Left cardiac atrium (tissue), 4 donors: Measurements from ENCODE around the gene FBH1. TPM values are rescaled to one million over a fixed set of nuclear protein-coding genes. Genes with fewer than 3 reads are reported as not detected.
"Not testable (repeated sequence)": the region's sequence is repeated elsewhere in the genome, so short reads cannot be mapped to it uniquely, and the experiment has no call there.

Experiments
- ATAC-seq, 2 donors: fragments of 200-7000 bp; cut with Tn5 transposase; one replicate each; pipeline ENCODE4 v1.9.1; 2020; ENCODE audit warnings: mild to moderate bottlenecking in 2 of 2, moderate library complexity in 2 of 2
- DNase-seq: peaks from one replicate; pipeline ENCODE4 v3.0.0-alpha.2; 2020
- intact Hi-C, 2 donors: fragments of 100-400 bp; cut with DNase I; formaldehyde crosslinking; loops; one replicate each; pipeline versions ENCODE4 v1.14.1 to v1.15.1; 2022 to 2023
- total RNA-seq, 2 donors: library from RNA; stranded (reverse); fragmentation: NEBNext Ultra II Directional; extraction: Animal tissue kit (Norgen Biotek cat#: 25700); gene quantifications; one replicate each; pipeline ENCODE4 v1.2.1, GENCODE V29; 2021
- donor health status: DM: no; HTN: yes; CAD: no.
- donor health status: DM: no; HTN: yes; CAD: no; lungs with severe emphysema.
- donor health status: DM: yes; HTN: yes; CAD: no.
- donor health status: Dilated cardiomyopathy.

FBH1 gene
- total RNA-seq, 2 donors from 2014 or later, result 67.4 to 85.1 TPM

DNA sequence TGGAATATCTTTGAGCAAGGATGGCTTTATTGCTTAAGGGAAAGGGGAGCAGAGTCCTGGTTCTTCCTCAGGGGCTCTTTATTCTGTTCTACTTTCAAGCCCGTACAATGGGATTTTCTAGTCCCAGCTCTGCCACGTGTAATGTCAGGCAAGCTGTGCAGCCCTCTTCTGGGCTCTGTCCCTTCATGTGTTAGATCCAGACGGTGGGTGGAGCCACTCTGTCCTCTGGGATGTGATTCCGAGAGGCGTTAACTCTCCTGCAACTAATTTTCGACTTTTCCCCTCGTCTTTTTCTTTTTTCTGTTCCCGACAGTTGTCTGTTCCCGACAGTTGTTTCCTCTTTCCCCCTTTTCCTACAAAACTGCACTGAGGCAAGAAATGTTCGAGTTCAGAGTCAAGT, 34.8 kb downstream of the FBH1 start:
- ATAC-seq (no peak), DNase-seq (no peak)
- intact Hi-C loops, result no loop called here

DNA sequence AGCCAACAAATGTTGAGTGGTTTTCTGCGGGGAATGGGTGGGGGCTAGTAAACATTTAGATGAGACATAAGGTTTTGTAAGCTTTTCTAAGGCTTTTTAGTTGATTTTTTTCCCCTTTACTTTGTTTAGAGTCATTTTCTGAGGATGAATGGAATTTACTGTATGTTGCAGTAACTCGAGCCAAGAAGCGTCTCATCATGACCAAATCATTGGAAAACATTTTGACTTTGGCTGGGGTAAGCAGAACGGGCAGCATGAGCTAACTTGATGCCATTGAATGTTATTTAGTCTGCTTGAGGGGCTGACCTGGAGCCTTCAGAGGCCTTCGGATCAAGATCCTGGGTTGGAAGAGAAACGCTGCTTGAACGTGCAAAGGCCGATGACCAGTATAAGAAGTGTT, 37.3 kb downstream of the FBH1 start:
- ATAC-seq, result no peak
- intact Hi-C loops, result no loop called here
- DNase-seq, result no peak

DNA sequence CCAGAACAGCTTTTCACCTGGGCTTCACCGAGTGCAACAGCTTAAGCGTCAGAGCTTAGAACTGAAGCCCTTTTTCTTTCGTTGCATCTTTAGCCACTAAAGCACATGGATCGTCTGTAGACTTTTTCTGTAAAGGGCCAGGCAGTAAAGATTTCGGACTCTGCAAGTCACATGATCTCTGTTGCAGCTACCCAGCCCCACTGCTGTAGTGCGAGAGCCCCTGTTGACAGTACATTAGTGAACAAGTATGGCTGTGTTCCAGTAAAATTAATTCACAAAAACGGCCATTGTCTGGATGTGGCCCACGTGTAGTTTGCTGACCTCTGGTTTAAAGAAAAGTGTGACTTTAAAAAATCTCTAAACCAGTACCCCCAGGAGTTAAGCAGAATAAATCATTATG, 39.4 kb downstream of the FBH1 start:
- no peak for DNase-seq
- ATAC-seq, result no peak
- intact Hi-C loops, result no loop called here

DNA sequence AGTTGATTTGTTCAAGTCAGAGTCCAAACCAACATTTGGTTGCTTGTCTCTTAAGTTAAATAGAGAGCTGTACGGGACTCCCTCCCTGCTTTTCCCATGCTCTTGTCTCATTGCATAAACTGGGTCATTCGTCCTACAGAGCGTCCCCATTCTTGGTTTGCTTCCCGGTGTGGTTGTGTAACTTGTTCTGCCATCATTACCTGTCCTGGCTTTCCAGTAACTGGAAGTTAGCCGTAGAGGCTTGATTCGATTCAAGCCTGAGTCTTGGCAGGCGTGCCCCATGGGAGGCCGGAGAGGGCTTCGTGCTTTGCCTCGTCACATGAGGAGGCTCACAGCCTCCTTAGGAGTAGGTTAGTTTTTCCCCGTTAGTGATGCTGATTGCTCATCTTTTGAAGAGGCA, 40.2 kb downstream of the FBH1 start:
- intact Hi-C loops, result no loop called here
- ATAC-seq, result no peak

DNA sequence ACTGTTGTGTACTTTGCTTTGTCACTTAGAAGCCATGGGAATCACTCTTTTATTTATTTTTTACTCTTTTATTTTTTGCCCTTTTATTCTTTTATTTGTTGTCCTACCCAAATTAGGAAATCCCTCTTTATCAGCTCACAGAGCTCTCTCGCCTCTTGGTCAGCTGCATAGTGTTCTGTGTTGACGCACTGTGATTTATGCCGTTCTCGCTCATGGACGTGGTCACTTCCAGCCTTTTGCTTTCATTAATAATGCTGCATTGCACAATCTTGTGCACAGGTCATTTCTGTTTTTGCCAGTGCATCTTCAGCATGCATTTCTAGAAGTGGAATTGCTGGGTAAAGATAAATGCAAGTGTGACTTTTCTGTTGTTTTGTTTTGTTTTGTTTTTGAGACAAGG, 42.3 kb downstream of the FBH1 start:
- no peak for DNase-seq
- ATAC-seq, result no peak
- intact Hi-C loops, result no loop called here

More for the DNA sequence above, 40.2 kb downstream of the FBH1 start:
- DNase-seq, result no peak

DNA sequence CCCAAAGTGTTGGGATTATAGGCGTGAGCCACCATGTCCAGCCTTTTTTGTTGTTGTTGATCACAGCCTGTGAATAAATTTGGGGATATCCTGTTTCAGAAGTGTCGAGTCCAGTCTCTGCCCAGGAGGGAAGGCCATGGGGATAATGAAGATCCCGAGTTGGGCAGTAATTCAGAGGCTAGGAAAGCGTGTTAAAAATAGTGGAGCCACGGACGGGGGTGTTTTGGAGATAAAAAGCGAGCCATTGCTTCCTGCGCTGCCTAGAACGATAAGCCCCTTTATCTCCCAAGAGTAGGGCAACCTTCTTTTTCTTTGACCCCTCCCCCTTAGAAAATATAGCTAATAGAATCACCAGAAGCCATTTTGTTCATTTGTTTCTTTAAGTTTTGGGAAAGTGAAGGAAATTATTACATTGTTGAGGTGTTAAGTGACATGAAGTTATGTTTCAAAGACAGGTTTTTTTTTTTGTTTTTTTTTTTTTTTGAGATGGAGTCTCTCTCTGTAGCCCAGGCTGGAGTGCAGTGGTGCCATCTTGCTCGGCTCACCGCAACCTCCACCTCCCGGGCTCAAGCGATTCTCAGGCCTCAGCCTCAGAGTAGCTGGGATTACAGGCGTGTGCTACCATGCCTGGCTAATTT, 44.0 kb downstream of the FBH1 start:
- DNase-seq (no peak), ATAC-seq (no peak)
- intact Hi-C loops, result no loop called here

DNA sequence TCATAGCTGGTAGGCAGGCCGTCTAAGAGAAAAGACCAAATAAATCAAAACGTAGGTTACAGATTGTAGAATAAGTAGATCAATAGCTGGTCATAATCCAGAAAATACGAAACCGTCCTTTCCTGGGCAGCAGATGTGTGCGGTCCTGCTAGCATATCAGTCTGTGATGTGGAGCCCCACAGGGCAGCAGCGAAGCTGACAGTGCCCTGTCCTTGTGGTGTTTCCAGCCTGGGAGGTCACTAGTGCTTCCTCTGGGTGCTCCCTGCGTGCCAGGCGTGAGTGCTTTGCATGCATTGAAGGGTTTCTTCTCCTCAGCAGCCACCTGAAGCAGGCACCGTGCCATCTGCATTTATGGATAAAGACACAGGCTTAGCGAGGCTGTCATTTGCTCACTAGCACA, 45.6 kb downstream of the FBH1 start:
- peak; percentile 15 to 42 for ATAC-seq

DNA sequence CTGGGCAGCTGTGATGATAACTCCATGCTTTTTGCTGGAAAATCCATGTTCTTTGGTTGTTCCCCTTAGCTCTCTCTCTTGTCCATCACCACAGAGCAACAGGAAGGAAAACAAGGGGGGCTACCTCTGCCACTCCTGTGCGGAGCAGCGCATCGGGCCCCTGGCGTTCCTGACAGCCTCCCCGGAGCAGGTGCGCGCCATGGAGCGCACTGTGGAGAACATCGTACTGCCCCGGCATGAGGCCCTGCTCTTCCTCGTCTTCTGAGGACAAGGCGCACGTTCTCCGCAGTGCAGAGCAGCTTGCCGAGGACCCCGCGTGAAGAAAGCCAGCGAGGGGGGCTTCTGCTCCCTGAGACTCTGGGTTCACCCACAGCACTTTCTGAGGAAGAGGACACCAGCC, 47.0 kb downstream of the FBH1 start:
- intact Hi-C loops, result no loop called here
- DNase-seq (no peak), ATAC-seq (no peak)

More for the DNA sequence above, 45.6 kb downstream of the FBH1 start:
- intact Hi-C loops, result no loop called here
- DNase-seq, result no peak

DNA sequence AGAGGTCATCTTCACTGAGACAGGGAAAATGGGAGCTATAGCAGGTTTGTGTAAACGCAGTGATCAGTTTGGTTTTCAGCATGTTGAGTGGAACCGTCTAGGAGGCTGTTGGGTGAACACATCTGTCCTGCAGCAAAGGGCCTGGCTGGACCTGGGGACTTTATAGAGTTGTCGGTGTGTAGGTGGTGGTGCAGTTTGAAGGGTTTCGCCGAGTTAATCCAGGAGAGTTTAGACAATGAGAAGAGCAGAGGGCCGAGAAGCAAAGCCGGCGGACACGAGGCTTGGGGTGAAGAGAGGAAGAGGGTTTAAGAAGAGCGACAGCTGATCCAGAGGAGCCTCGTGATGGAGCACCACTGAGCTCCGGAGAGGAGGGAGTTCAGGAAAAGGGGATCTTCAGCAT, 48.2 kb downstream of the FBH1 start:
- intact Hi-C loops, result no loop called here
- ATAC-seq, result no peak
- no peak for DNase-seq

DNA sequence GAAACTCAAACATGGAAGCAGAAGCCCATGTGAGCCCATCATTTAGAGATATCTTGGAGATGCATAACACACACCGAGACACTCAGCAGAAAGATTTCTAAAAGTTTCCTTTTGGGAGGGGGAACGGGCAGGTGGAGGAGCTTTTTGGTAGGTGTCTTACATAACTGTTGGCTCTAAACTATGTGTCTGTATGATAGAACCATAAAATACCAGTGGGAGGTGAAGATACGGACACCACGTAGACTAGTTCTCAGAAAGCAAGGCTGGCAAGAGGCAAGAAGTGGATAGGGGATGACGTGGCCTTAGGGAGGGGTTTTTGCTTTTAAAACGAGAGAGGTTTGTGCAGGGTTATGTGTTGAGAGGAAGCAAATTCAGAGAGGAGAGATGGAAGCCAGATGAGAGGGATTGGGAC, 50.8 kb downstream of the FBH1 start:
- ATAC-seq, result peak in 1 of 2 donors; percentile 9
- intact Hi-C loops, result loop anchor here in 1 of 2 donors (10.0 kb wide), 1 partner anchor 154 kb away; no protein-coding TSS in a partner anchor

DNA sequence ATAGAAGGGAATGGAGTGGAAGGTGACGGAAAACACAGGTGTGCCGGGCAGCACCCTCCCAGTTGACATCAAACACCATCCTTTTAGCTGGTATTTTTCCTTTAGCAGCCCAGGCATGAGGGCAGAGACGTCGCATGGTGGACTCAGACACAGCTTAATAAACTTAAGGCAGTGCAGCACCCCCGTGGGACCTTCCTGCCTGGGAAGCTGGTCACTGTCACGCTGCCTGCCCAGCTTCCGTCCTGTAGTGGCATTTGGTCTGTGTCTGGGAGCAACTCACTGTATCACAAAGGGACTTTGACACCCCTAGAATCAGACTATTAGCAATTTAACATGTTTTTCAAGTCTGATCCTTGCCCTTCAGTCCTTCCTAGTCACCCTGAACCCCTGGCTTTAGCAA, 51.5 kb downstream of the FBH1 start:
- ATAC-seq, result no peak
- intact Hi-C loops, result loop anchor here in 1 of 2 donors (10.0 kb wide), 1 partner anchor 153 kb away; no protein-coding TSS in a partner anchor
- no peak for DNase-seq

More for the DNA sequence above, 50.8 kb downstream of the FBH1 start:
- no peak for DNase-seq

DNA sequence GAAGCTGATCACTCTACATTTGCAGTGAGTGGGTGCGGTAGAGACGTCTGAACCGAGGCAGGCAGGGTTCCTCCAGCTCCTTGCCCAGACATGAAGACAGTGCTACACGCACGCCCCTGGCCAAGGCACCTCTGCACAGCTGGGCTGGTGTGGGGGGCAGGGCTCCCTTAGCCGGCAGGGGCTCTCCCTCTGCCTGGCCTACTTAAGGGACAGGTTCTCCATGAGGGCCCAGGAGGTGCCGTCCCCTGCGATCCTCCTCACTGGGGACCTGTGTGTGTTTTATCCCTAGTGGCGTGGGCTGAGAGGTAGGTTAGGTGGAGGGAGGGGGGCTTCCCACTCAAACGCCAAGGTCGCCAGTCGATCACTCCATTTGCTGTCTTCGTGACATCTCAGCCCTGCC, 52.0 kb downstream of the FBH1 start:
- no peak for DNase-seq
- intact Hi-C loops, result loop anchor here in 1 of 2 donors (10.0 kb wide), 1 partner anchor 153 kb away; no protein-coding TSS in a partner anchor
- ATAC-seq, result peak in 1 of 2 donors; percentile 0

DNA sequence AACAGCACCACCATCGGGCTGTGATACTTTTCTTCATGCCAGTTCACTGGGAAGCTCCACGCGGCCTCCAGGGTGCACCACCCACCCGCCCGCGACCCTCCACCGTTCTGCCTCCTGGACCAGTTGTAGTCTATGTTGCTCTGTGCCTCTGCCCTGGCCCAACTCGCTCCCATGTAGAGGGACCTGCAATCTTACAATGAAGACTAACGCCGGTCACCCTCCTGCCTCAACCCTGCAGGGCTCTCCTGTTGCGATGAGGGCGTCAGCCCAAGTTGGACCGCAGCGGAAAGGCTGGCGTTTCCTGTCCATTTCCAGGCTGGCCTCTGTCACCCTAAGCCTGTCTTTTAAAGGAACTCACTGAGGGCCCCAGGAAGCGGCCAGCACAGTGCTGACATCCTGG, 52.4 kb downstream of the FBH1 start:
- intact Hi-C loops, result loop anchor here in 1 of 2 donors (10.0 kb wide), 1 partner anchor 152 kb away; no protein-coding TSS in a partner anchor

DNA sequence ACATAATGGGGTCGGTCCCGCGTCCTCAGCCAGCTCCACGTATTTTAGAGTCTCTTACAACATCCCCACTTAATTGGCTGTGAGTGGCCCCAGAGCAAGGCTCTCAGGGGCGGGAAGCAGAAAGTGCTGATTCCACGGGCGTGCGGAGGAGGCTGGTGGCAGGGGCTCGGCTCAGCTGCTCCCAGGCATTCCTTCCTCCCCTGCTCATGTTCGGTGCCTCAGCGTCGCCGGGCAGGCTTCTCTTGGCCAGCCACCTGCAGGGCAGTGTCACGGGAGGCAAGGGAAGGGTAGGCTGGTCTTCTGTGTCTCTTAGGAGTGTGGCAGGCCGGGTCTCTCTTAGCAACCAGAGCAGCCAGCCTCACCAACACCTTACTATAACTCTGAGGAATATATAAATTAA, 53.5 kb downstream of the FBH1 start:
- ATAC-seq, result peak; percentile 21 to 55
- peak; percentile 68 for DNase-seq
- intact Hi-C loops, result loop anchor here in 1 of 2 donors (10.0 kb wide), 1 partner anchor 151 kb away; no protein-coding TSS in a partner anchor

More for the DNA sequence above, 52.4 kb downstream of the FBH1 start:
- ATAC-seq (peak; percentile 33 to 45), DNase-seq (peak; percentile 78)

DNA sequence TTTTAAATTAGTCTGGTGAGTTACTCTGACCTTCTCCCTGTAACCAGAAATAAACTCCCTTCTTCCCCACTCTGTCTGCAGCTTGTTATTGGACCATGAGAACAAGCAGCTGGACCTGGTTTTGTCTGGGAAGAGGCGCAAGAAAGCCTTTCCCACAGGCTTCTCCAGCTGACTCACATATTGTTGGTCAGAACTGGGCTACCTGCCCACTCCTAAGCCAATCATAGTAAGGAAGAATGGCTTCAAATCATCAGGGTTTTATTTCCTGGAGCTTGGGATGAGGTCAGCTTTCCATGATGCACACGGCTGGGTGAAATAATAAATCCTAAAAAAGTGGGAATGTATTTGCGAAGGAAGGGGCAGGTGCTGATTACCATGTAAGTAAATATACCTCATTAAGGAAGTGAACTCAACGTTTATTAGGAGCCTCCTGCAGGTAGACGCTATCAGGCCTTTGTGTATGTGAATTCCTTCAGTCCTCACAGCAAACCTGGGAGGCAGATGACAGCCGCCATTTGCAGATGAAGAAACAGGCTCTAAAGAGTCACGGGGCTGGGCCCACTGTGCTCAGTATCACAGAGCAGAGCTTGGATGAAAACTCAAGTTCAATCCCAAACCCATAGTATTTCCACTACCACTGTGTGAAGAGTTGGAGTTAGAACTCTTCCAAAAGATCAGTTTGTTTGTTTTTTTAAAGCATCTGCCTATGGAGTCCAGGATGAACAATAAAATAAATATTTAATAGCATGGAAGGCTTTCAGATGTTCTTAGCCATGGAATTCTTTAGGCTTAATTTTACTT, 54.5 kb downstream of the FBH1 start:
- DNase-seq (peak; percentile 91), ATAC-seq (peak; percentile 70 to 75)
- intact Hi-C loops, result loop anchor here in 1 of 2 donors (10.0 kb wide), 1 partner anchor 150 kb away; no protein-coding TSS in a partner anchor

DNA sequence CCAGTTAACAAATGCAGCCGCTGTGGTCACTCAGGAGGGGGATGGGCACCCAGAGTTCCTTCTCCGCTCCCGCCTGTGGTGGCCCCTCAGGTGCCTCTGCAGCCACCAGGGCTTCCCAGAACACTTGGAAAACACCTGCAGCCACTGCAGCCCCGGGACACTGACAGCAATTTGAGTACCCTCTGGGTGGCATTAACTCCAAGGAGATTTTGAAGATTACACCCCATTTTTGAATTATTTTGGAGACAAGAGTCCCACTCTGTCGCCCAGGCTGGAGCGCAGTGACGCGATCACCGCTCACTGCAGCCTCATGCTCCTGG, 55.1 kb downstream of the FBH1 start:
- DNase-seq, result no peak
- intact Hi-C loops, result loop anchor here in 1 of 2 donors (10.0 kb wide), 1 partner anchor 150 kb away; no protein-coding TSS in a partner anchor
- ATAC-seq, result no peak

DNA sequence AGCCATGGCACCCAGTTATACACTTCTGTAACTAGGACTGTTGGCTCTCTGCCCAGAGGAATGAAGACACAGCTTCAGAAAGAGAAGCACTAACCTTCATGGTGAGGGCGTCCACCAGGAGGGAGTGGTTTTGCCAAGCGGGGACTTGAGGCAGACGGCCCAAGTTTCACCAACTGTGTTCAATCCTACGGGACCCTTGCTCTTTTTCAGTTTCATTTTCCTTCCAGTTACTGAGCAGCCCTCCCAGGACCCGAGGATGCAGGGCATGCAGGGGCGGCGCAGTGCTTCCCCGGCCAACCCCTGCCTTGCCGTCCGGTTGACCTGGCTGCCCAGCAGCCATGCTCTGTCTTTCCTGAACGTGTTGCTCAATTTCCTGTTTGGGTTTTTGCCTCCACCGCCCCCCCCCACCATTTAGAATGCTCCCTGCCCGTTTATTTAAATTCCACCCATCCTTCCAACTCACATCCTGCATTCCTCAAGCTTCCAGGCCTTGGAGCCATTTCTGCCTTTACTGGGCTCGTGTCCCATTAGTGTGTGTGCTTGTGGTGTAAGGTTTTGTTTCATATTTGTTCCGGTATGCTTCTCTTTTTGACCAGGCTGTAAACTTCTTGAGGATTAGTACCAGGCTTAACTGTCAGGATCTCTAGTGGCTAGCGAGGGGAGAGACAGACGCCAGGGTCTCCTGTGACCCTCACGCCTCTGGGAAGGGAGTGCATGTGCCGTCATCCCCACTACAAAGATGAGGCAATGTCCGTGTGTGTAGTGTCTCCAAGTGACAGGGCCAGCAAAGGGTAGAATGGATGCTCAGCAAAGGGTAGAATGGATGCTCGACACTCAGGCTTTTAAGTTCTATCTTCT, 55.7 kb downstream of the FBH1 start:
- DNase-seq (peak; percentile 85), ATAC-seq (peak; percentile 23 to 58)
- intact Hi-C loops, result loop anchor here in 1 of 2 donors (10.0 kb wide), 1 partner anchor 149 kb away; no protein-coding TSS in a partner anchor

DNA sequence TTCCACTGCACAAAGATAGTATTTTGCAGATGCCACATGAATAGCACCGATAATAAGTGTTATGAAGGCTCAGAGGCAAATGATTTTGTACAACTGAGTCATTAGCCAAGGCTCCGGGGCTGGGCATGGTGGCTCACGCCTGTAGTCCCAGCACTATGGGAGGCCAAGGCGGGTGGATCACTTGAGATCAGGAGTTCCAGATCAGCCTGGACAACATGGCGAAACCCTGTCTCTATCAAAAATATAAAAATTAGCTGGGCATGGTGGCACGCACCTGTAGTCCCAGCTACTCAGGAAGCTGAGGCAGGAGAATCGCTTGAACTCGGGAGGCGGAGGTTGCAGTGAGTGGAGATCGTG, 56.4 kb downstream of the FBH1 start:
- intact Hi-C loops, result loop anchor here in 1 of 2 donors (10.0 kb wide), 1 partner anchor 148 kb away; no protein-coding TSS in a partner anchor
- not testable (repeated sequence) for DNase-seq

DNA sequence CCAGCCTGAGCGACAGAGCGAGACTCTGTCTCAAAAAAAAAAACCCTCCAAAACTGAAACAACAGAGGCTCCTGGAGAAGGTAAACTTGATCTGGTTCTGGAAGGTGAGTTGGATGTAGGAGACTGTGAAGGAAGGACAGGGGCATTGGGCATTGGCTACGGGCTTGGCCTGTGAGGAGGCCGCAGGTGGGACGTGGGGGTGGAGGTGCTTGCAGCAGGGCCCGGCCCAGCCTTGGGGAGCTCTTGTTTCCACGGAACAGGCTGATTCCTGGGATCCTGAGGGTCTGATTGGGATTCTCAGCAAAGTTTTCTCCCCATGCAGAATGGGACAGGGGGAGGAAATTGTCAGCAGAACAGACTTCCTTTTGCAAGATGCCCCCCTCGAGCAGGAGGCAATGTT, 56.7 kb downstream of the FBH1 start:
- DNase-seq (no peak), ATAC-seq (no peak)
- intact Hi-C loops, result loop anchor here in 1 of 2 donors (10.0 kb wide), 1 partner anchor 148 kb away; no protein-coding TSS in a partner anchor

More for the DNA sequence above, 56.4 kb downstream of the FBH1 start:
- not testable (repeated sequence) for ATAC-seq
